ENCODE data around the gene OGDHL. TPM values are rescaled to one million over a fixed set of nuclear protein-coding genes. Genes with fewer than 3 reads are reported as not detected.

OGDHL gene
- total and polyA plus RNA-seq, 2 of the 13 experiments (the other 11 are each of a cell fraction or from before 2014, with no cell fraction given) = 3.0 to 9.8 TPM

GRCh38 chr10:49686651-49687050 is 75.5 kb downstream of the OGDHL start:
- no peaks in the 10 kb centered on the region for H3K9me3 ChIP-seq (ENCODE audit: low read length)
- in situ Hi-C loops (cut with HindIII; ENCODE audit: extremely low pct_ligation_motif_present, low pct_unique_long_range_greater_than_20kb) = no loop called here
- ATAC-seq = no peak
- H2AFZ ChIP-seq (ENCODE audit: low read length) = no peak overlapping the region
- no peak overlapping the region for H3K4me2 ChIP-seq (ENCODE audit: low read depth, low read length)
- no peak overlapping the region for H3K27ac ChIP-seq (ENCODE audit: extremely low read length, insufficient read depth, low read length)
- H3K79me2 ChIP-seq (ENCODE audit: insufficient read depth, low read length) = no peaks in the 10 kb centered on the region
- H3K4me3 ChIP-seq (replicated peaks in 1 of 3; ENCODE audit: insufficient read depth in 1 of 3, low read depth in 2 of 3, low read length in 3 of 3) = no peak overlapping the region
- ChIA-PET POLR2A (no interaction called here), CTCF (ENCODE audit: low intra/inter-chr PET ratio, low total read pairs) (no interaction called here)
- no peaks in the 10 kb centered on the region for H3K4me1 ChIP-seq (ENCODE audit: insufficient read depth, low read length)
- no peaks in the 10 kb centered on the region for H4K20me1 ChIP-seq (ENCODE audit: insufficient read depth, low read length)
- 0% methylated on average over 4 of the region's 4 CpGs for WGBS (ENCODE audit: low lambda C conversion rate)
- H3K36me3 ChIP-seq (replicated peaks in 1 of 2; ENCODE audit: control insufficient read depth in 1 of 2, insufficient read depth in 2 of 2, low read length in 2 of 2) = no peaks in the 10 kb centered on the region
- no peak for DNase-seq (ENCODE audit: low spot score)
- no peak overlapping the region for H3K9ac ChIP-seq (ENCODE audit: insufficient read depth, low read depth, low read length)
- H3K27me3 ChIP-seq (ENCODE audit: control insufficient read depth in 1 of 2, insufficient read depth in 2 of 2, low read length in 2 of 2) = peaks cover 7 to 32% of the 10 kb centered on the region in 2 experiments; a peak in 4 of 5 replicates
- no TSS peak for BruUV-seq (replicated peaks)
- intact Hi-C loops (cut with micrococcal nuclease; ENCODE audit: unreplicated experiment) = no loop called here
- no peak for FAIRE-seq
- no peak for TF ChIP-seq TOE1 (CRISPR knock-in tag; IDR thresholded peaks at IDR 0.05)
- TF ChIP-seq, protein P1, sequence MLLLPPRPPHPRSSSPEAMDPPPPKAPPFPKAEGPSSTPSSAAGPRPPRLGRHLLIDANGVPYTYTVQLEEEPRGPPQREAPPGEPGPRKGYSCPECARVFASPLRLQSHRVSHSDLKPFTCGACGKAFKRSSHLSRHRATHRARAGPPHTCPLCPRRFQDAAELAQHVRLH (CRISPR knock-in tag; IDR thresholded peaks at IDR 0.05; ENCODE audit: borderline replicate concordance, low read depth) = no peak
- TF ChIP-seq, protein P2, sequence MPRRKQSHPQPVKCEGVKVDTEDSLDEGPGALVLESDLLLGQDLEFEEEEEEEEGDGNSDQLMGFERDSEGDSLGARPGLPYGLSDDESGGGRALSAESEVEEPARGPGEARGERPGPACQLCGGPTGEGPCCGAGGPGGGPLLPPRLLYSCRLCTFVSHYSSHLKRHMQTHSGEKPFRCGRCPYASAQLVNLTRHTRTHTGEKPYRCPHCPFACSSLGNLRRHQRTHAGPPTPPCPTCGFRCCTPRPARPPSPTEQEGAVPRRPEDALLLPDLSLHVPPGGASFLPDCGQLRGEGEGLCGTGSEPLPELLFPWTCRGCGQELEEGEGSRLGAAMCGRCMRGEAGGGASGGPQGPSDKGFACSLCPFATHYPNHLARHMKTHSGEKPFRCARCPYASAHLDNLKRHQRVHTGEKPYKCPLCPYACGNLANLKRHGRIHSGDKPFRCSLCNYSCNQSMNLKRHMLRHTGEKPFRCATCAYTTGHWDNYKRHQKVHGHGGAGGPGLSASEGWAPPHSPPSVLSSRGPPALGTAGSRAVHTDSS (CRISPR knock-in tag; conservative IDR thresholded peaks at IDR 0.05) = no peak
- TF ChIP-seq KAT7 (CRISPR knock-in tag; IDR thresholded peaks at IDR 0.05; ENCODE audit: borderline replicate concordance) = no peak
- TF ChIP-seq PCBP1 (IDR thresholded peaks at IDR 0.05; ENCODE audit: borderline replicate concordance, low read depth, low read length) = no peak
- TF ChIP-seq ZNF670 (CRISPR knock-in tag; IDR thresholded peaks at IDR 0.05; ENCODE audit: borderline replicate concordance) = no peak
- TF ChIP-seq CENPBD1 (CRISPR knock-in tag; IDR thresholded peaks at IDR 0.05; ENCODE audit: borderline replicate concordance, low read depth) = no peak
- no peak for TF ChIP-seq NFYC (CRISPR knock-in tag; IDR thresholded peaks at IDR 0.05)
- no peak for TF ChIP-seq ZNF180 (CRISPR knock-in tag; IDR thresholded peaks at IDR 0.05; ENCODE audit: borderline replicate concordance, low read depth)
- TF ChIP-seq IRX3 (CRISPR knock-in tag; IDR thresholded peaks at IDR 0.05; ENCODE audit: borderline replicate concordance, low read depth) = no peak
- TF ChIP-seq, protein P3, sequence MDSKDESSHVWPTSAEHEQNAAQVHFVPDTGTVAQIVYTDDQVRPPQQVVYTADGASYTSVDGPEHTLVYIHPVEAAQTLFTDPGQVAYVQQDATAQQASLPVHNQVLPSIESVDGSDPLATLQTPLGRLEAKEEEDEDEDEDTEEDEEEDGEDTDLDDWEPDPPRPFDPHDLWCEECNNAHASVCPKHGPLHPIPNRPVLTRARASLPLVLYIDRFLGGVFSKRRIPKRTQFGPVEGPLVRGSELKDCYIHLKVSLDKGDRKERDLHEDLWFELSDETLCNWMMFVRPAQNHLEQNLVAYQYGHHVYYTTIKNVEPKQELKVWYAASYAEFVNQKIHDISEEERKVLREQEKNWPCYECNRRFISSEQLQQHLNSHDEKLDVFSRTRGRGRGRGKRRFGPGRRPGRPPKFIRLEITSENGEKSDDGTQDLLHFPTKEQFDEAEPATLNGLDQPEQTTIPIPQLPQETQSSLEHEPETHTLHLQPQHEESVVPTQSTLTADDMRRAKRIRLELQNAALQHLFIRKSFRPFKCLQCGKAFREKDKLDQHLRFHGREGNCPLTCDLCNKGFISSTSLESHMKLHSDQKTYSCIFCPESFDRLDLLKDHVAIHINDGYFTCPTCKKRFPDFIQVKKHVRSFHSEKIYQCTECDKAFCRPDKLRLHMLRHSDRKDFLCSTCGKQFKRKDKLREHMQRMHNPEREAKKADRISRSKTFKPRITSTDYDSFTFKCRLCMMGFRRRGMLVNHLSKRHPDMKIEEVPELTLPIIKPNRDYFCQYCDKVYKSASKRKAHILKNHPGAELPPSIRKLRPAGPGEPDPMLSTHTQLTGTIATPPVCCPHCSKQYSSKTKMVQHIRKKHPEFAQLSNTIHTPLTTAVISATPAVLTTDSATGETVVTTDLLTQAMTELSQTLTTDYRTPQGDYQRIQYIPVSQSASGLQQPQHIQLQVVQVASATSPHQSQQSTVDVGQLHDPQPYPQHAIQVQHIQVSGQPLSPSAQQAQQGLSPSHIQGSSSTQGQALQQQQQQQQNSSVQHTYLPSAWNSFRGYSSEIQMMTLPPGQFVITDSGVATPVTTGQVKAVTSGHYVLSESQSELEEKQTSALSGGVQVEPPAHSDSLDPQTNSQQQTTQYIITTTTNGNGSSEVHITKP (CRISPR knock-in tag; IDR thresholded peaks at IDR 0.05; ENCODE audit: low read depth) = no peak
- no peak for TF ChIP-seq NAIF1 (CRISPR knock-in tag; IDR thresholded peaks at IDR 0.05; ENCODE audit: borderline replicate concordance)
- no peak for TF ChIP-seq MATR3 (CRISPR knock-in tag; IDR thresholded peaks at IDR 0.05)
- no peak for TF ChIP-seq CBX2 (IDR thresholded peaks at IDR 0.05; ENCODE audit: low read depth, low read length)
- no peak for TF ChIP-seq CBX2 (CRISPR knock-in tag; IDR thresholded peaks at IDR 0.05; ENCODE audit: low read depth)
- TF ChIP-seq MTF2 (CRISPR knock-in tag; IDR thresholded peaks at IDR 0.05; ENCODE audit: borderline replicate concordance) = no peak
- TF ChIP-seq FOXJ3 (CRISPR knock-in tag; IDR thresholded peaks at IDR 0.05; ENCODE audit: borderline replicate concordance) = no peak
- TF ChIP-seq SOX13 (IDR thresholded peaks at IDR 0.05) = no peak
- no peak for TF ChIP-seq SOX13 (CRISPR knock-in tag; conservative IDR thresholded peaks at IDR 0.05 in 1 of 2, IDR thresholded peaks at IDR 0.05 in 1 of 2)
- no peak for TF ChIP-seq ZNF292 (CRISPR knock-in tag; IDR thresholded peaks at IDR 0.05; ENCODE audit: borderline replicate concordance, low read depth)
- no peak for TF ChIP-seq POGZ (CRISPR knock-in tag; IDR thresholded peaks at IDR 0.05)
